Fibroblast of skin of abdomen (primary cell): ENCODE data around the gene PROB1.
A peak's percentile ranks its signal among the peaks of the same experiment; 100 is the strongest.
"Not testable (repeated sequence)": the region's sequence is repeated elsewhere in the genome, so short reads cannot be mapped to it uniquely, and the experiment has no call there.

ENCODE experiments used
- DNase-seq: peaks from one replicate; pipeline ENCODE4 v3.0.0-alpha.2; 2013

PROB1 gene

GRCh38 chr5:139410993-139411828 lies 16.3 kb upstream of the PROB1 start:
- DNase-seq: peak; percentile 26

GRCh38 chr5:139410121-139410992 lies 15.5 kb upstream of the PROB1 start:
- DNase-seq: no peak

GRCh38 chr5:139409116-139409515 lies 14.2 kb upstream of the PROB1 start:
- not testable (repeated sequence) for DNase-seq

GRCh38 chr5:139408191-139408590 lies 13.3 kb upstream of the PROB1 start:
- DNase-seq: no peak

- no peak for DNase-seq
Observed at GRCh38 chr5:139407517-139407916, 12.6 kb upstream of the PROB1 start.

- no peak for DNase-seq
Observed at GRCh38 chr5:139406963-139407362, 12.1 kb upstream of the PROB1 start.

GRCh38 chr5:139404484-139404840 lies 9.6 kb upstream of the PROB1 start:
- no peak for DNase-seq

GRCh38 chr5:139403787-139404483 lies 9.0 kb upstream of the PROB1 start, which contains the start of gene SPATA24:
TSS of gene SPATA24 (minus strand) at chr5:139404089. CDS start at chr5:139404060, 29 bp downstream.
- peak; percentile 98 for DNase-seq

- no peak for DNase-seq
Observed at GRCh38 chr5:139403418-139403786, 8.5 kb upstream of the PROB1 start.

GRCh38 chr5:139402561-139403158 lies 7.8 kb upstream of the PROB1 start:
- no peak for DNase-seq

- no peak for DNase-seq
Observed at GRCh38 chr5:139401546-139401945, 6.6 kb upstream of the PROB1 start.

- DNase-seq: no peak
Observed at GRCh38 chr5:139399501-139400121, 4.7 kb upstream of the PROB1 start.

GRCh38 chr5:139397921-139398320 lies 3.0 kb upstream of the PROB1 start:
- no peak for DNase-seq

GRCh38 chr5:139396691-139397090 lies 1.8 kb upstream of the PROB1 start:
- no peak for DNase-seq

GRCh38 chr5:139395844-139396640 lies 1.1 kb upstream of the PROB1 start:
- DNase-seq: no peak

GRCh38 chr5:139394123-139394653 lies 716 bp downstream of the PROB1 start:
- DNase-seq: peak; percentile 30

GRCh38 chr5:139393497-139394122 lies 1.3 kb downstream of the PROB1 start:
- DNase-seq: no peak

GRCh38 chr5:139392678-139393496 lies 2.0 kb downstream of the PROB1 start:
- peak; percentile 54 for DNase-seq

GRCh38 chr5:139392324-139392677 lies 2.6 kb downstream of the PROB1 start:
- no peak for DNase-seq
